ENCODE data around the gene LARP1B. TPM values are rescaled to one million over a fixed set of nuclear protein-coding genes. Genes with fewer than 3 reads are reported as not detected.
"Not testable (repeated sequence)": the region's sequence is repeated elsewhere in the genome, so short reads cannot be mapped to it uniquely, and the experiment has no call there.

The LARP1B gene
- total RNA-seq, 1 donor: 27.9 TPM

- Histone ChIP-seq H3K79me2 (ENCODE audit: insufficient read depth, low read length) (no peaks in the 10 kb centered on the region), H4K20me1 (ENCODE audit: insufficient read depth, low read length) (no peaks in the 10 kb centered on the region), H3K4me3 (ENCODE audit: insufficient read depth, low read length) (no peak overlapping the region), H3K27ac (ENCODE audit: low read depth, low read length) (no peak overlapping the region), H3K27me3 (ENCODE audit: insufficient read depth, low read length) (no peaks in the 10 kb centered on the region), H3K4me1 (ENCODE audit: insufficient read depth, low read length) (no peaks in the 10 kb centered on the region), H3K4me2 (ENCODE audit: insufficient read depth, low read length) (no peak overlapping the region), H2AFZ (ENCODE audit: low read length) (no peak overlapping the region), H3K36me3 (ENCODE audit: insufficient read depth, low read length) (peaks cover 3% of the 10 kb centered on the region), H3K9me3 (ENCODE audit: low read depth, low read length) (no peaks in the 10 kb centered on the region)
- DNase-seq (ENCODE audit: insufficient read length, low spot score, missing footprints): no peak
- TF ChIP-seq, protein P1, sequence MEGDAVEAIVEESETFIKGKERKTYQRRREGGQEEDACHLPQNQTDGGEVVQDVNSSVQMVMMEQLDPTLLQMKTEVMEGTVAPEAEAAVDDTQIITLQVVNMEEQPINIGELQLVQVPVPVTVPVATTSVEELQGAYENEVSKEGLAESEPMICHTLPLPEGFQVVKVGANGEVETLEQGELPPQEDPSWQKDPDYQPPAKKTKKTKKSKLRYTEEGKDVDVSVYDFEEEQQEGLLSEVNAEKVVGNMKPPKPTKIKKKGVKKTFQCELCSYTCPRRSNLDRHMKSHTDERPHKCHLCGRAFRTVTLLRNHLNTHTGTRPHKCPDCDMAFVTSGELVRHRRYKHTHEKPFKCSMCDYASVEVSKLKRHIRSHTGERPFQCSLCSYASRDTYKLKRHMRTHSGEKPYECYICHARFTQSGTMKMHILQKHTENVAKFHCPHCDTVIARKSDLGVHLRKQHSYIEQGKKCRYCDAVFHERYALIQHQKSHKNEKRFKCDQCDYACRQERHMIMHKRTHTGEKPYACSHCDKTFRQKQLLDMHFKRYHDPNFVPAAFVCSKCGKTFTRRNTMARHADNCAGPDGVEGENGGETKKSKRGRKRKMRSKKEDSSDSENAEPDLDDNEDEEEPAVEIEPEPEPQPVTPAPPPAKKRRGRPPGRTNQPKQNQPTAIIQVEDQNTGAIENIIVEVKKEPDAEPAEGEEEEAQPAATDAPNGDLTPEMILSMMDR (IDR thresholded peaks at IDR 0.05; ENCODE audit: extremely low read depth, low read depth, low read length): no peak
Measured at GRCh38 chr4:128039568-128039967, 21.5 kb upstream of the LARP1B start.

DNA sequence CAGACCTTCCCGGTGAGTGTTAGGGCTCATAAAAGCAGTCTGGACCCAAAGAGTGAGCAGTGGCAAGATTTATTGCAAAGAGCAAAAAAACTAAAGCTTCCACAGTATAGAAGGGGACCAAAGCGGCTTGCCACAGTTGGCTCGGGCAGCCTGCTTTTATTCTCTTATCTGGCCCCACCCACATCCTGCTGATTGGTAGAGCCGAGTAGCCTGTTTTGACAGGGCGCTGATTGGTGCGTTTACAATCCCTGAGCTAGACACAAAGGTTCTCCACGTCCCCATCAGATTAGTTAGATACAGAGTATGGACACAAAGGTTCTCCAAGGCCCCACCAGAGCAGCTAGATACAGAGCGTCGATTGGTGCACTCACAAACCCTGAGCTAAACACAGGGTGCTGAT, 14.1 kb upstream of the LARP1B start:
- H3K4me3 ChIP-seq (ENCODE audit: insufficient read depth, low read length); H3K36me3 ChIP-seq (ENCODE audit: insufficient read depth, low read length); H3K4me1 ChIP-seq (ENCODE audit: insufficient read depth, low read length); DNase-seq (ENCODE audit: insufficient read length, low spot score, missing footprints); H3K9me3 ChIP-seq (ENCODE audit: low read depth, low read length); H3K4me2 ChIP-seq (ENCODE audit: insufficient read depth, low read length); H3K27ac ChIP-seq (ENCODE audit: low read depth, low read length); H3K79me2 ChIP-seq (ENCODE audit: insufficient read depth, low read length); H4K20me1 ChIP-seq (ENCODE audit: insufficient read depth, low read length); H2AFZ ChIP-seq (ENCODE audit: low read length); H3K27me3 ChIP-seq (ENCODE audit: insufficient read depth, low read length): not testable (repeated sequence)

- not testable (repeated sequence) for H3K27me3 ChIP-seq (ENCODE audit: insufficient read depth, low read length); H3K4me3 ChIP-seq (ENCODE audit: insufficient read depth, low read length); H3K79me2 ChIP-seq (ENCODE audit: insufficient read depth, low read length); H2AFZ ChIP-seq (ENCODE audit: low read length); DNase-seq (ENCODE audit: insufficient read length, low spot score, missing footprints); H3K4me1 ChIP-seq (ENCODE audit: insufficient read depth, low read length); H3K36me3 ChIP-seq (ENCODE audit: insufficient read depth, low read length); H4K20me1 ChIP-seq (ENCODE audit: insufficient read depth, low read length); H3K4me2 ChIP-seq (ENCODE audit: insufficient read depth, low read length); H3K27ac ChIP-seq (ENCODE audit: low read depth, low read length); H3K9me3 ChIP-seq (ENCODE audit: low read depth, low read length)
Measured at GRCh38 chr4:128047514-128047913, 13.6 kb upstream of the LARP1B start.

GRCh38 chr4:128051229-128051628, 9.9 kb upstream of the LARP1B start:
- not testable (repeated sequence) for DNase-seq (ENCODE audit: insufficient read length, low spot score, missing footprints); H2AFZ ChIP-seq (ENCODE audit: low read length); H3K4me3 ChIP-seq (ENCODE audit: insufficient read depth, low read length); H3K79me2 ChIP-seq (ENCODE audit: insufficient read depth, low read length); H4K20me1 ChIP-seq (ENCODE audit: insufficient read depth, low read length); H3K27ac ChIP-seq (ENCODE audit: low read depth, low read length); H3K27me3 ChIP-seq (ENCODE audit: insufficient read depth, low read length); H3K4me2 ChIP-seq (ENCODE audit: insufficient read depth, low read length); H3K4me1 ChIP-seq (ENCODE audit: insufficient read depth, low read length); H3K36me3 ChIP-seq (ENCODE audit: insufficient read depth, low read length); H3K9me3 ChIP-seq (ENCODE audit: low read depth, low read length)
- TF ChIP-seq, protein P1 (IDR thresholded peaks at IDR 0.05; ENCODE audit: extremely low read depth, low read depth, low read length): peak; percentile 7

DNA sequence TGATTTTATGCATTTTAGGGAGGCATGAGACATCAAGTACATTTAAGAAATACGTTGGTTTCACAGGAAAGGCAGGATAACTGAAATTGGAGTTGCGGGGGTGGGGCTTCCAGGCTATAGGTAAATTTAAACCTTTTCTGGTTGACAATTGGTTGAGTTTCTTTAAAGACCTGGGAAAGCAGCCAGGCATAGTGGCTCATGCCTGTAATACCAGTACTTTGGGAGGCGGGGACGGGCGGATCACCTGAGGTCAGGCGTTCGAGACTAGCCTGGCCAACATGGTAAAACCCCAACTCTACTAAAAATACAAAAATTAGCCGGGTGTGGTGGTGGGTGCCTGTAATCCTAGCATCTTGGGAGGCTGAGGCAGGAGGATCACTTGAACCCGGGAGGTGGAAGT, 6.2 kb upstream of the LARP1B start:
- not testable (repeated sequence) for H4K20me1 ChIP-seq (ENCODE audit: insufficient read depth, low read length); H3K9me3 ChIP-seq (ENCODE audit: low read depth, low read length); H2AFZ ChIP-seq (ENCODE audit: low read length); H3K79me2 ChIP-seq (ENCODE audit: insufficient read depth, low read length); H3K27me3 ChIP-seq (ENCODE audit: insufficient read depth, low read length); H3K4me3 ChIP-seq (ENCODE audit: insufficient read depth, low read length); H3K36me3 ChIP-seq (ENCODE audit: insufficient read depth, low read length); DNase-seq (ENCODE audit: insufficient read length, low spot score, missing footprints); H3K27ac ChIP-seq (ENCODE audit: low read depth, low read length); H3K4me1 ChIP-seq (ENCODE audit: insufficient read depth, low read length); H3K4me2 ChIP-seq (ENCODE audit: insufficient read depth, low read length)

DNA sequence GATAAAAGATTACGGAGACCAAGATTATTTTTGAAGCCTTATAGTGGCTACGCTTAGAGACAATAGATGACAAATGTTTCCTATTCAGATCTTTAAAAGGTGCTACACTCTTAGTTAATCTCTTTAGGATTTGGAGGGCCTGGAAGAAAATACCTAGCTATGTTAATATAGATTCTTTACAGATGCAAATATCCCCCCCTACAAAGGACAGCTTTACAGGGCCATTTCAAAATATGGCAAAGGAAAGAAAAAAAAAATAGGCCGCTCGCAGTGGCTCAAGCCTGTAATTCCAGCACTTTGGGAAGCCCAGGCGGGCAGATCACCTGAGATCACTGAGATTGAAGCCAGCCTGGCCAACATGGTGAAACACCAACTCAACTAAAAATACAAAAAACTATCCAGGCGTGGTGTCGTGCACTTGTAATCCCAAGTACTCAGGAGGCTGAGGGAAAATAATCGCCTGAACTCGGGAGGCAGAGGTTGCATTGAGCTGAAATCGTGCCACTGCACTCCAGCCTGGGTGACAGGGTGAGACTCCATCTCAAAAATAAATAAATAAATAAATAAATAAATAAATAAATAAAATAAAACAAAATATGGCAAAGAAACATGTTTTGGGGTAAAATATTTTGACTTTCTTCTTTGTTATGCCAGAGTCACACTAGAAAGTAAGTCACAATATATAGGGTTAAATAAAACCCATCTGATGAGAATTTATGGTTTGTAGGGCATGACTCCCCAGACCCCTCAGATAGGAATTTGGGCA, 5.5 kb upstream of the LARP1B start:
- H3K79me2 ChIP-seq (ENCODE audit: insufficient read depth, low read length); H3K27ac ChIP-seq (ENCODE audit: low read depth, low read length); DNase-seq (ENCODE audit: insufficient read length, low spot score, missing footprints); H2AFZ ChIP-seq (ENCODE audit: low read length); H3K4me2 ChIP-seq (ENCODE audit: insufficient read depth, low read length); H4K20me1 ChIP-seq (ENCODE audit: insufficient read depth, low read length); H3K4me3 ChIP-seq (ENCODE audit: insufficient read depth, low read length); H3K4me1 ChIP-seq (ENCODE audit: insufficient read depth, low read length); H3K36me3 ChIP-seq (ENCODE audit: insufficient read depth, low read length); H3K27me3 ChIP-seq (ENCODE audit: insufficient read depth, low read length); H3K9me3 ChIP-seq (ENCODE audit: low read depth, low read length): not testable (repeated sequence)
